Measurements from ENCODE around the gene ESAM.

The ESAM gene

GRCh38 chr11:124748100-124748418 lies 14.0 kb downstream of the ESAM start:
- Histone ChIP-seq H3K27me3 (no peaks in the 10 kb centered on the region), H3K4me1 (peaks cover 40% of the 10 kb centered on the region), H4K20me1 (peaks cover 9% of the 10 kb centered on the region; the same call in 1 of the 2 replicates), H3K4me3 (no peak overlapping the region), H3K4me2 (no peak overlapping the region; the same call in 1 of the 2 replicates), H3K9me3 (no peaks in the 10 kb centered on the region), H3K9ac (no peak overlapping the region), H3K27ac (no peak overlapping the region), H3K36me3 (peaks cover 1% of the 10 kb centered on the region; the same call in 1 of the 2 replicates)
- TF ChIP-seq Cebpa-rat (IDR thresholded peaks at IDR 0.05) = no peak

GRCh38 chr11:124747406-124748099 lies 14.5 kb downstream of the ESAM start:
- Histone ChIP-seq H4K20me1 (peaks cover 13% of the 10 kb centered on the region; the same call in 1 of the 2 replicates), H3K27ac (no peak overlapping the region), H3K4me1 (peaks cover 35% of the 10 kb centered on the region), H3K36me3 (peaks cover 5% of the 10 kb centered on the region; the same call in 1 of the 2 replicates), H3K9ac (no peak overlapping the region), H3K9me3 (no peaks in the 10 kb centered on the region), H3K4me3 (no peak overlapping the region), H3K4me2 (peak overlapping the region; percentile 95), H3K27me3 (no peaks in the 10 kb centered on the region)
- no peak for TF ChIP-seq Cebpa-rat (IDR thresholded peaks at IDR 0.05)

- no peak for TF ChIP-seq Cebpa-rat (IDR thresholded peaks at IDR 0.05)
- H3K4me2 ChIP-seq = peak overlapping the region; percentile 95
- peaks cover 18% of the 10 kb centered on the region; the same call in 1 of the 2 replicates for H4K20me1 ChIP-seq
- peaks cover 5% of the 10 kb centered on the region; the same call in 1 of the 2 replicates for H3K36me3 ChIP-seq
- H3K9me3 ChIP-seq = no peaks in the 10 kb centered on the region
- peak overlapping the region; percentile 69 for H3K4me3 ChIP-seq
- peak overlapping the region; percentile 64 for H3K9ac ChIP-seq
- no peaks in the 10 kb centered on the region for H3K27me3 ChIP-seq
- peaks cover 34% of the 10 kb centered on the region for H3K4me1 ChIP-seq
- H3K27ac ChIP-seq = peak overlapping the region; percentile 49
These were observed 15.4 kb downstream of the ESAM start for GRCh38 chr11:124746621-124747243.

- Histone ChIP-seq H3K36me3 (peaks cover 5% of the 10 kb centered on the region; the same call in 1 of the 2 replicates), H3K9me3 (no peaks in the 10 kb centered on the region), H3K4me2 (peak overlapping the region; percentile 95), H3K27me3 (no peaks in the 10 kb centered on the region), H4K20me1 (peaks cover 25% of the 10 kb centered on the region; the same call in 1 of the 2 replicates), H3K4me3 (peak overlapping the region; percentile 69), H3K4me1 (peaks cover 41% of the 10 kb centered on the region), H3K27ac (peak overlapping the region; percentile 49), H3K9ac (peak overlapping the region; percentile 64)
- TF ChIP-seq Cebpa-rat (IDR thresholded peaks at IDR 0.05) = no peak
These were observed 16.1 kb downstream of the ESAM start for GRCh38 chr11:124745835-124746620.

- H3K4me3 ChIP-seq = peak overlapping the region; percentile 69
- H3K36me3 ChIP-seq = peaks cover 5% of the 10 kb centered on the region; the same call in 1 of the 2 replicates
- no peak for TF ChIP-seq Cebpa-rat (IDR thresholded peaks at IDR 0.05)
- H3K27ac ChIP-seq = no peak overlapping the region
- peaks cover 31% of the 10 kb centered on the region; the same call in 1 of the 2 replicates for H4K20me1 ChIP-seq
- H3K4me1 ChIP-seq = peaks cover 48% of the 10 kb centered on the region
- H3K27me3 ChIP-seq = no peaks in the 10 kb centered on the region
- peak overlapping the region; percentile 95 for H3K4me2 ChIP-seq
- no peaks in the 10 kb centered on the region for H3K9me3 ChIP-seq
- H3K9ac ChIP-seq = no peak overlapping the region
These were observed 16.7 kb downstream of the ESAM start for GRCh38 chr11:124745270-124745834.

- H3K27ac ChIP-seq = no peak overlapping the region
- TF ChIP-seq Cebpa-rat (IDR thresholded peaks at IDR 0.05) = no peak
- no peak overlapping the region for H3K4me2 ChIP-seq
- H3K9me3 ChIP-seq = no peaks in the 10 kb centered on the region
- H3K4me1 ChIP-seq = peaks cover 47% of the 10 kb centered on the region
- no peaks in the 10 kb centered on the region for H3K27me3 ChIP-seq
- H3K9ac ChIP-seq = no peak overlapping the region
- peaks cover 5% of the 10 kb centered on the region; the same call in 1 of the 2 replicates for H3K36me3 ChIP-seq
- H4K20me1 ChIP-seq = peaks cover 31% of the 10 kb centered on the region; the same call in 1 of the 2 replicates
- no peak overlapping the region for H3K4me3 ChIP-seq
These were observed 19.0 kb downstream of the ESAM start for GRCh38 chr11:124743050-124743449.

- H3K4me1 ChIP-seq = peaks cover 45% of the 10 kb centered on the region
- H3K36me3 ChIP-seq = peaks cover 5% of the 10 kb centered on the region; the same call in 1 of the 2 replicates
- H3K9ac ChIP-seq = no peak overlapping the region
- H3K27me3 ChIP-seq = no peaks in the 10 kb centered on the region
- no peak overlapping the region for H3K4me3 ChIP-seq
- peaks cover 31% of the 10 kb centered on the region; the same call in 1 of the 2 replicates for H4K20me1 ChIP-seq
- H3K4me2 ChIP-seq = no peak overlapping the region
- no peak overlapping the region for H3K27ac ChIP-seq
- no peak for TF ChIP-seq Cebpa-rat (IDR thresholded peaks at IDR 0.05)
- H3K9me3 ChIP-seq = no peaks in the 10 kb centered on the region
These were observed 19.5 kb downstream of the ESAM start for GRCh38 chr11:124742555-124742954.

GRCh38 chr11:124740277-124740882 lies 21.7 kb downstream of the ESAM start:
- Histone ChIP-seq H3K36me3 (peaks cover 5% of the 10 kb centered on the region; the same call in 1 of the 2 replicates), H3K4me2 (peak overlapping the region; percentile 98), H3K4me3 (peak overlapping the region; percentile 71), H3K27ac (no peak overlapping the region), H3K9me3 (no peaks in the 10 kb centered on the region), H3K4me1 (peaks cover 45% of the 10 kb centered on the region), H3K27me3 (no peaks in the 10 kb centered on the region), H3K9ac (peak overlapping the region; percentile 58), H4K20me1 (peaks cover 31% of the 10 kb centered on the region; the same call in 1 of the 2 replicates)
- TF ChIP-seq Cebpa-rat (IDR thresholded peaks at IDR 0.05) = no peak
